GM18951 (cell line): ENCODE measurements around the gene LBH.

Experiments
- POLR2A ChIP-seq: IDR thresholded peaks from 4 replicates; pipeline ENCODE4 v1.6.1; 2011; ENCODE audit warnings: mild to moderate bottlenecking; ENCODE audit not compliant: insufficient read length, insufficient read depth; ENCODE audit errors: extremely low read depth
- in situ Hi-C: fragments of 300-500 bp; cut with MboI; formaldehyde crosslinking; loops from one replicate; pipeline ENCODE4 v1.12.0; 2022; ENCODE audit warnings: low sequenced_read_pairs, mixed read lengths, inconsistent platforms; ENCODE audit not compliant: unreplicated experiment

LBH gene

DNA sequence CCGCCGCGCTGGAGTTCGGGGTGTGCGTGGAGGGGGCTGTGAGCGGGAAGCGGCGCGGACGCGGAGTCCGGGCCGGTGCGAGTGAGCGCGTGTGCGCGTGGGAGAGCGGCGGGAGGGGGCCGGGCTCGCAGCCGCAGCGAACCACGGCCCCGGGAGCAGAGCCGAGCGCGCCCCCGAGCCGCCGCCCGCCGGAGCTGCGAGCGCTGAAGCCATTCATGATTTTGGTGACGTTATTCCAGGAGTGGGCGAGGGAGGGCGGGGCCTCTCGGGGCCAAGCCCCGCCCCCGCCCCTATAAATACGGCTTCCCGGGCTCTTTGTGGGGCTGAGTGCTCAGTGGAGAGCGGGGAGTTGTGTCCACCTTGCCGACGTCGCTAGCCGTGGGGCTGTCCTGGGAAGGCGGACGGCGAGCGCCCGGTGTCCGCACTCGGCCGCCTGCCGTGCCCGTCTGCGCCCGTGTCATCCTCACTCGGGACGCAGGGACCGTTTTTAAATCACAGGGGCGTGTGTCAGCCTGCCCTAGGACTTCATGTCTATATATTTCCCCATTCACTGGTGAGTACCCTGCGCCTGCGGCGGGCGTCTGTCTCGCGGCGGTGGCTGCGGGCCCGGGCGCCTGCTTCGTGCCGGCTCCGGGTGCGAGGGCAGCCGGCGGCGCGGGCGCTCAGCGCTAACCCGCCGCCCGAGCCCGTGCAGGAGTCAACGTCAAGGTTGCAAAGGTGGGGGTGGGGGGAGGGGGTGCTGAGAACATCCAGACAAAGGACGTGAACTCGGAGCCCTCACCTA, at the start of gene LBH:
LBH (plus strand) TSS at position 323 of the 784 bp plus-strand sequence; CDS start at position 528, 205 bp downstream.
- TF ChIP-seq POLR2A = peak; percentile 92
- in situ Hi-C loops = no loop called here

DNA sequence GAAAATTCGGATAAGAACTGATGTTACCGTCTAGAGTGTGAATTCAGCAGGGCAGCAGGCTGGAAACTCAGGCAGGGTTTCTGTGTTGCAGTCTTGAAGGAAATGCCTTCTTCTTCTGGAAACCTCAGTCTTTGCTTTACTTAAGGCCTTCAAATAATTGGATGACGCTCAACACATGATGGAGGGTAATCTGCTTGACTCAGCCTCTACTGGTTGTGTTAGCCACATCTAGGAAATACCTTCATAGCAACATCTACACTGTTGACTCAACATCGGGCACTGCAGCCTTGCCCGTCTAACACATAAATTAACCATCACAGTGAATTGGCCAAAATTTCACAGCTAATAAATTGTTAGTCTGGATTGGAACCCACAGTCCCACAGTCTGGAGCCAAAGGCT, 47.3 kb upstream of the LBH start:
- in situ Hi-C loops = no loop called here

DNA sequence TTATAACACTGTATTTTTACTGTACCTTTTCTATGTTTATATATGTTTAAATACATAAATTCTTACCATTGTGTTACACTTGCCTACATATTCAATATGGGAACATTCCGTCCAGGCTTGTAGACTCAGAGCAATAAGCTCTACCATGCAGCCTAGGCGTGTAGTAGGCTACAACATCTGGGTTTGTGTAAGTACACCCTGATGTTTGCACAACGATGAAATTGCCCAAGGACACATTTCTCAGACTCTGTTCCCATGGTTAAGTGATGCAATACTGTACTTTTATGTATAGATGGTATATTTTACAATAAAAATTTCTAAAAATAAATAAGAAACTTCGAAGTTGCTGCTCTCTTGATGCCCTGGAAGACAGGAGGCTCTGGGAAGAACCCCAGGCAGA, 46.2 kb upstream of the LBH start:
- no peak for TF ChIP-seq POLR2A
- in situ Hi-C loops = no loop called here

More for the DNA sequence above, 47.3 kb upstream of the LBH start:
- no peak for TF ChIP-seq POLR2A

DNA sequence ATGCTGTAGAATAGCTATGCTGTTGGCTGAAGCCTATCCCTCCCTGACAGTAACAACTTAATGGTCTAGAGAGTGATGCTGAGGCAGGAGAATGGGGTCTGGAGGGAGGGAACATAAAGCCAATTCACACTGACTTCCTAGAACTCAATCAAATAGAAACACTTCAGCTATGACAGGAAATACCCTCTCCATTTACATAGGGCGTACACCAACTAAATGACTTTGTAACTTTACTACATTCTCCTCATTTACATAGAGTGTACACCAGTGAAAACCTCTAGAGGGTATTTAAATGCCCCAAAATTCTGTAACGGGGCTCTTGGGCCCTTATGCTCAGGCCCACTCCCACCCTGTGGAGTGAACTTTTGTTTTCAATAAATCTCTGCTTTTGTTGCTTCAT, 43.0 kb upstream of the LBH start:
- TF ChIP-seq POLR2A = no peak
- in situ Hi-C loops = no loop called here

DNA sequence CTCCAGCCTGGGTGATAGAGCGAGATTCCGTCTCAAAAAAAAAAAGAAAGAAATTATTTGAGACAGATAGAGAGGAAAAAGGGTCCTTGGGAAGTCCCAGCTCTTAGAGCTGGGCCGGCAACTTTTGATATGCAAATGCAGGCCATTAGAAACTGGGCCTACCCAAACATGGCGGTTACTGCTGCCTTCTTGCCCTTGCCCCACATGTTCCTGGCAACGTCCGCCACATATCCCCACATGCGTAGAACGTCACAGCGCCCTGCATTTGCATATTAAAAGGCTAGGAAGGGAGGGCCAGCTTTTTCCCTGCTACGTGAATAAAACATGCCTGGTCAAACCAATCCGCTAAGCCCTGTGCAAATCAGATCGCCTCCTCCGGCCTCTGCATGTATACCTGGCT, 40.7 kb upstream of the LBH start:
- in situ Hi-C loops = no loop called here
- TF ChIP-seq POLR2A = no peak

DNA sequence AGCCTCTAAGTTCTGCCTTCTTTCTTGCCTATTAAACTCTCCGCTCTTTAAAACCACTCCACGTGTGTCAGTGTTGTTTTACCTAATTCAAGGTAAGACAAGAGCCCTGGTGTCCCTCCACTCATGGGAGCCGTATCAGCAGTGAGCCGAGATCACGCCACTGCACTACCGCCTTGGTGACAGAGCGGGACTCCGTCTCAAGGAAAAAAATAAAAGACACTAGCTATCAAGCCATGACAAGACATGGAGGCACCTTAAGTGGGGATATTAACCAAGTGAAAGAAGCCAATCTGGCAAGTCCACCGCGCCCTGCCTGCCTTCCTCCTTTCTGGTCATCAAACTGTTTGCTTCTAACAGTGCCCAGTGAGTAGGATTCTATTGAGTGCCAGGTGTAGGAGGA, 40.2 kb upstream of the LBH start:
- in situ Hi-C loops = no loop called here
- TF ChIP-seq POLR2A = no peak

DNA sequence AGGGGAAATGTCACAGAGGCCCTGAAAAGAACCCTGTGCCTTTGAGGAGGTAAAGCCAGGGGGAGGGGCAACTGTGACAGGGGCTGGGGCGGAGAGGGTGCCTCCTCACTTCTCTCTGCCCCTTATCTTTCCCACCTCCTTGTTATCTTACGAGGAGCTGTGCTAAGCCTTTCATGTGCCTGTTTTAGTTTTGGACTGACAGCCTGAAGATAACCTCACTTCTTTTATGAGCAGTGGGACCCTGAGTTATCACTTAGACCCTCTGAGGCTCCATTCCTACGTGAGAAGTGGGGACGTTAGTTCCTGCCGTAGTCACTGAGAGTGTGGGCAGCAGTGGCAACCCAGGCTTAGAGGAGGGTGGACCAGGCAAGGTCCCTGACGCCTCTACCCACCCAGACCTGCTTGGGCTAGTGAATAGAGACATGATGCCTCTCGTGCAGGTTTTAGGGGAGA, 39.5 kb upstream of the LBH start:
- TF ChIP-seq POLR2A = no peak
- in situ Hi-C loops = no loop called here

DNA sequence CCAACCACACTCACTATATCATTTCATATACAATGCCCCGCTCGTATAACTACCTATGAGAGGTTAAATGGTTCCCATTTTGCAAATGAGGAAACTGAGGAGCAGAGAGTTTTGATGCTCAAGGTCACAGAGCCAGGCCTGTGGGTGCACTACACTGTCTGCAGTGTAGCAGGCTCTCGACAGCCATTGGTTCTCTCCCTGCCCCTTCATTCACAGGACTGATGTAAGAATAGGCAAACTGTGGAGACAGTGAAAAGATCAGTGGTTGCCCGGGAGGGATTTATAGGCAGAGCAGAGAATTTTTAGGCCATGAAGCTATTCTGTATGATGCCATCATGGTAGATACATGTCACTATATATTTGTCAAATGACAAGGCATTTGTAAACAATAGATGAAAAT, 39.0 kb upstream of the LBH start:
- in situ Hi-C loops = no loop called here
- no peak for TF ChIP-seq POLR2A

DNA sequence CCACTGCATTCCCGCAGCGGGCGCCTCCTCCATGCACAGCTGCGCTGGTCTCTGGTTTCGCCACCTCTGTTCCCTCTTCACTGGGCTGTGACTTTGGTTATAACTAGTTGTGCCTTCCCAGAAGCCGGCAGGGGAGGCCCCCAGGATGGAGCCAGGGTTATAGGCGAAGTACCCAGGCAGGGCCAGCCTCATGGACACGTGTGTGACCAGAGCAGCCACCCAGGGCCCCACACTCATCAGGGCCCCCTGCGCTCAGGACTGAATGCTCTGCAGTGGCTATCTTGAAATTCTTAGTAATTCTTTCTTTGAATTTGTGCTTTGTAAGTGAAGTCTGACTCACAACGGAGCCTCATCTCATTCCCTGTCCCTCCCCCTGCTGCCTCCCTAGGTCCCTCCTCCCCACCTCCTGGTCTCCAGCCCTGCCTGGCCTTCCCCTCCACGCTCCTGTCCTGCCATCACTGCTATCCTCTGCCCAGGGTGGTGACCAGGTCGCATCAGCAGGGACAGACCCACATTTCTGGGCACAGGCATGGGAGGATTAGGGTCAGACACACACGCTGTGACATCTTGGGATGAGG, 38.1 kb upstream of the LBH start:
- in situ Hi-C loops = no loop called here

DNA sequence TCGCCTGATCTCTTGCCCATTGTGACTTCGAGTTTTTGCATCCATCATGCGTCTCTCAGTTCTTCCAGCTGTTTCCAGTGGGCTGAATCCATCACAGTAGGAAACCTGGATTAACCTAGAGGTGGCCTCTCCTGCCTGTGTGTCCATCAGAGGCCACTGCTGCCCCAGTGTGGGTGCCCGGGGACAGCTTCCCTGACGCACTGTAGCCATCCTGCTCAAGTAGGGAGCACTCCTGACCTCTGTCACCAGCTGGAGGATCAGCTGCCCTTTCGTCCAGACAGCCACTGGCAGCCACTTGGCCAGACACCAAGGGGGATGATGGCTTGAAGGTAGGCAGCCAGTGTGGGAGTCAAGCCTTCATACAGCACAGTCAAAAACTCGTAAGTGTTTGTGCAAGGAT, 36.9 kb upstream of the LBH start:
- in situ Hi-C loops = no loop called here
- TF ChIP-seq POLR2A = no peak

More for the DNA sequence above, 38.1 kb upstream of the LBH start:
- no peak for TF ChIP-seq POLR2A

DNA sequence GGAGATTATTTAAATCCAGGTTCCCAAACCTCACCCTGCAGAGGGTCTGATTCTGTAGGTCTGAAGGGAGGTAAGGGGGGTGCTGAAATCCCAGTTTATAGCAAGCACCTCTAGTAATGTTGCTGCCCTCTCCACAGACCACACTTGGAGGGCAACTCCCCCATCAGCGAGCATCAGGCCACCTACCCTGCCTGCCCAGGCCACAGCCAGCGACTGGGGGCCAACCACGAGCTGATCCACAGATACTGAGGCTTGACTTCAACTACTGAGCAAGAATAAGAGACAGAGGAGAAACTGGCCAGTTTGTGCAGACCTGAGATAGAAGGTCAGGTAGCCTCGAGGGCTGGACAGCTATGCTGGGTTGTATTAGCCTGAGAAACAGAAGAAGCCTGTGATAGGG, 36.3 kb upstream of the LBH start:
- in situ Hi-C loops = no loop called here
- TF ChIP-seq POLR2A = no peak

DNA sequence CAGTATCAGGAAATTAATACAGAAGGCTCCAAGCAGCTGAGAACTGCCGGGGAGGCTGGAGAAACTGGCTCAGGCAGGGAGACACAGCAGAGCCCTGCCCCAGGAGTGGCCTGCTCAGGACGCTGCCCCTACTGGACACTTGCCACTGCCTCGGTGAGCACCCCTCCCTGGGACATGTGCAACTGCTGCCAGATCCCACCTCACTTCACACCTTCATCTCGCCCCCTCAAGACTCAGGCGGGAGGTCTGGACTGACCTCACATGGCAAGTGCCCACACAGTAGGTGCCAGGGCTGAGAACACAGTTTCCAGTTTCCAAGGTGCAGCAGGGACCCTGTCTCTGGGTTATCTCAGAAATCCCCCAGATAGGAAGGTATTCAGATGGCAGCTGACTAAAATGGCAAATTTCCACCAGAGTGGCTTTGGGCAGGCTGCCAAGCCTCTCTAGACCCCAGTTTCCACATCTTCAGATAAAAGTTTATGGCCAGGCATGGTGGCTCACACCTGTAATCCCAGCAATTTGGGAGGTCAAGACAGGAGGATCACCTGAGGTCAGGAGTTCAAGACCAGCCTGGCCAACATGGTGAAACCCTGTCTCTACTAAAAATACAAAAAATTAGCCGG, 33.7 kb upstream of the LBH start:
- no peak for TF ChIP-seq POLR2A
- in situ Hi-C loops = no loop called here

DNA sequence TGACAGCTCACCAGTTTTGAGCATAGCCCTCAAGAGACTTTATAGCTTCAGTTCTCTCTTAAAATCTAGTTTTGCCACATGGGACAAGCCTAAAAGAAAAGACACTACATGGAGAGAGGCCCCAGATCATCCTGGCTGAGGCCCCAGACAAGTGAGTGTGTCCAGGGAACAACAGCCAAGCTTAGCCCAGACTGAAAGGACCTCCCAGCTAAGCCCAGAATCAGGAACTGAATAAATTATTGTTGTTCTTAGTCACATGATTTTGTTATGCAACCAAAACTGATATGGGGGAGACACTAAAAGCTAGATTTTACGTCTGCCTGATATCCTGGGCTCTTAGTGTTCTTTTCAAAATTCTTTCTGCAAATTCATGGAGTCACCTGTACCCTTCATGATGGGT, 29.3 kb upstream of the LBH start:
- in situ Hi-C loops = loop anchor here (10.0 kb wide), 1 partner anchor 503 kb away; no protein-coding TSS in a partner anchor
- TF ChIP-seq POLR2A = no peak

DNA sequence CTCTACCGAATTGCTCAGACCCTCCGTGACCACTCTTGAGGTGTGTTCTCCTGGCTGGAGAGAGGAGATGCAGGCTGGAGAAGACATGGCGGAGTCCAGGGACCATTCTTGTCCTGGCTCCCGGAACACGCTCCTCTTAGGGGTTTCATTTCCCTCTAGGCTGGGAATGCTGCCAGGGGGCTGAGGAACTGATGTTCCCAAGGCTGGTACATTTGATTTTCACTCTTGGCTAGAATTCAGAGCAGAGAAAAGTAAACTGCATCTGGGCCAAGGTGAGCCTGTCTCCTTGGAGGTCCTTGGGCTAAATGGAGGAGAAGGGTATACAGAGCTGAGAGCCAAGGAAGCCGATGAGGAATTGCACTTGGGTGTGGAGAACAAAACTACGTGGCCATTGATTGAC, 28.2 kb upstream of the LBH start:
- no peak for TF ChIP-seq POLR2A
- in situ Hi-C loops = loop anchor here (10.0 kb wide), 1 partner anchor 502 kb away; no protein-coding TSS in a partner anchor
